HepG2 (cell line): ENCODE measurements around the gene ACSL6. TPM values are rescaled to one million over a fixed set of nuclear protein-coding genes. Genes with fewer than 3 reads are reported as not detected.
A peak's percentile ranks its signal among the peaks of the same experiment; 100 is the strongest.

Experiments
- EED ChIP-seq: sonication (generic); formaldehyde crosslinking; IDR thresholded peaks from 2 replicates; pipeline ENCODE4 v1.5.0; 2020; ENCODE audit warnings: mild to moderate bottlenecking, missing genetic modification reagents
- HNRNPL ChIP-seq: fragments of 200-400 bp; formaldehyde crosslinking; IDR thresholded peaks from 2 replicates; pipeline ENCODE4 v1.6.1; 2017; ENCODE audit warnings: mild to moderate bottlenecking, low read depth, low read length
- KMT2B ChIP-seq: IDR thresholded peaks from 2 replicates; pipeline ENCODE4 v1.6.1; 2016; ENCODE audit warnings: missing genetic modification reagents, missing compliant biosample characterization
- LRRFIP1 ChIP-seq: sonication (generic); formaldehyde crosslinking; conservative IDR thresholded peaks from 2 replicates; pipeline ENCODE4 v1.4.0; 2020; ENCODE audit warnings: missing genetic modification reagents
- MTF1 ChIP-seq: sonication (generic); formaldehyde crosslinking; IDR thresholded peaks from 2 replicates; pipeline ENCODE4 v1.5.0; 2020; ENCODE audit warnings: missing genetic modification reagents
- PRDM15 ChIP-seq: sonication (generic); formaldehyde crosslinking; IDR thresholded peaks from 2 replicates; pipeline ENCODE4 v1.4.0; 2020; ENCODE audit warnings: missing genetic modification reagents
- SRSF4 ChIP-seq: fragments of 200-400 bp; formaldehyde crosslinking; IDR thresholded peaks from one replicate; pipeline ENCODE4 v1.6.1; 2018; ENCODE audit warnings: mild to moderate bottlenecking, low read depth, low read length, moderate library complexity; ENCODE audit not compliant: poor library complexity, severe bottlenecking
- YEATS2 ChIP-seq: sonication (generic); formaldehyde crosslinking; IDR thresholded peaks from 2 replicates; pipeline ENCODE4 v1.4.0; 2020; ENCODE audit warnings: missing genetic modification reagents, borderline replicate concordance
- ZBTB33 ChIP-seq: sonication (generic); formaldehyde crosslinking; IDR thresholded peaks from 2 replicates; pipeline ENCODE4 v1.4.0; 2020; ENCODE audit warnings: missing genetic modification reagents
- ZFX ChIP-seq: sonication (generic); formaldehyde crosslinking; IDR thresholded peaks from 2 replicates; pipeline ENCODE4 v1.4.0; 2020; ENCODE audit warnings: mild to moderate bottlenecking, low read depth, missing genetic modification reagents, moderate library complexity
- ZKSCAN5 ChIP-seq: sonication (generic); formaldehyde crosslinking; IDR thresholded peaks from 2 replicates; pipeline ENCODE4 v1.5.1; 2020; ENCODE audit warnings: mild to moderate bottlenecking, missing genetic modification reagents
- ZNF367 ChIP-seq: sonication (generic); formaldehyde crosslinking; IDR thresholded peaks from 2 replicates; pipeline ENCODE4 v1.4.0; 2020; ENCODE audit warnings: missing genetic modification reagents, borderline replicate concordance
- ZNF83 ChIP-seq: sonication (generic); formaldehyde crosslinking; IDR thresholded peaks from 2 replicates; pipeline ENCODE4 v1.4.0; 2020; ENCODE audit warnings: missing genetic modification reagents, mild to moderate bottlenecking, borderline replicate concordance
- ZSCAN29 ChIP-seq: sonication (generic); formaldehyde crosslinking; conservative IDR thresholded peaks from 2 replicates; pipeline ENCODE4 v1.4.0; 2020; ENCODE audit warnings: mild to moderate bottlenecking, missing genetic modification reagents
- polyA plus RNA-seq, 8 experiments: library from polyadenylated mRNA; depleted of rRNA in 3 of 8; stranded (reverse) in 7 of 8; unstranded in 1 of 8; fragments of >200 nt; fragmentation: Illumina TruSeq in 4 of 8; extraction: Trizol in 4 of 8; gene quantifications; 2 replicates each; pipeline versions ENCODE4 v1.2.1 to v1.2.3, GENCODE V29; 2011 to 2016; ENCODE audit warnings: low read depth in 4 of 8, missing spikeins in 1 of 8, mixed read lengths in 1 of 8; ENCODE audit not compliant: insufficient read depth in 1 of 8
- total RNA-seq, 5 experiments: library from RNA; depleted of rRNA; stranded (reverse); fragments of >200 nt; fragmentation: Illumina TruSeq; extraction: Trizol; gene quantifications; 2 replicates each; pipeline ENCODE4 v1.2.3, GENCODE V29; 2016; ENCODE audit warnings: low read depth in 1 of 5
- TF ChIP-seq, protein P1 (sequence below): IDR thresholded peaks from 2 replicates; pipeline ENCODE4 v1.6.1; 2018; ENCODE audit warnings: missing genetic modification reagents
- TF ChIP-seq, protein P2 (sequence below): sonication (generic); formaldehyde crosslinking; IDR thresholded peaks from 2 replicates; pipeline ENCODE4 v1.5.1; 2020; ENCODE audit warnings: mild to moderate bottlenecking, missing genetic modification reagents

The ACSL6 gene
- total and polyA plus RNA-seq, 2 of the 13 experiments (the other 11 are each of a cell fraction or from before 2014, with no cell fraction given) = 3.7 to 3.8 TPM

GRCh38 chr5:132012371-132013005 is 1.0 kb upstream of the ACSL6 start (continued):
- TF ChIP-seq, protein P1, sequence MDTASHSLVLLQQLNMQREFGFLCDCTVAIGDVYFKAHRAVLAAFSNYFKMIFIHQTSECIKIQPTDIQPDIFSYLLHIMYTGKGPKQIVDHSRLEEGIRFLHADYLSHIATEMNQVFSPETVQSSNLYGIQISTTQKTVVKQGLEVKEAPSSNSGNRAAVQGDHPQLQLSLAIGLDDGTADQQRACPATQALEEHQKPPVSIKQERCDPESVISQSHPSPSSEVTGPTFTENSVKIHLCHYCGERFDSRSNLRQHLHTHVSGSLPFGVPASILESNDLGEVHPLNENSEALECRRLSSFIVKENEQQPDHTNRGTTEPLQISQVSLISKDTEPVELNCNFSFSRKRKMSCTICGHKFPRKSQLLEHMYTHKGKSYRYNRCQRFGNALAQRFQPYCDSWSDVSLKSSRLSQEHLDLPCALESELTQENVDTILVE (CRISPR knock-in tag) = peak; percentile 69; the same call in 1 of the 2 replicates
- TF ChIP-seq PRDM15 (CRISPR knock-in tag) (no peak), MTF1 (CRISPR knock-in tag) (0 out of 2 replicates have a peak, but pooled peaks have one; percentile 63), LRRFIP1 (CRISPR knock-in tag) (no peak), ZKSCAN5 (CRISPR knock-in tag) (no peak), HNRNPL (no peak), ZNF367 (no peak), ZNF83 (CRISPR knock-in tag) (peak; percentile 95), YEATS2 (CRISPR knock-in tag) (peak; percentile 57; the same call in 1 of the 2 replicates), EED (0 out of 2 replicates have a peak, but pooled peaks have one; percentile 59), ZFX (CRISPR knock-in tag) (peak; percentile 57; the same call in 1 of the 2 replicates), ZBTB33 (CRISPR knock-in tag) (no peak), ZSCAN29 (CRISPR knock-in tag) (no peak), SRSF4 (no peak), KMT2B (CRISPR knock-in tag) (no peak; the same call in 1 of the 2 replicates)
- TF ChIP-seq, protein P2, sequence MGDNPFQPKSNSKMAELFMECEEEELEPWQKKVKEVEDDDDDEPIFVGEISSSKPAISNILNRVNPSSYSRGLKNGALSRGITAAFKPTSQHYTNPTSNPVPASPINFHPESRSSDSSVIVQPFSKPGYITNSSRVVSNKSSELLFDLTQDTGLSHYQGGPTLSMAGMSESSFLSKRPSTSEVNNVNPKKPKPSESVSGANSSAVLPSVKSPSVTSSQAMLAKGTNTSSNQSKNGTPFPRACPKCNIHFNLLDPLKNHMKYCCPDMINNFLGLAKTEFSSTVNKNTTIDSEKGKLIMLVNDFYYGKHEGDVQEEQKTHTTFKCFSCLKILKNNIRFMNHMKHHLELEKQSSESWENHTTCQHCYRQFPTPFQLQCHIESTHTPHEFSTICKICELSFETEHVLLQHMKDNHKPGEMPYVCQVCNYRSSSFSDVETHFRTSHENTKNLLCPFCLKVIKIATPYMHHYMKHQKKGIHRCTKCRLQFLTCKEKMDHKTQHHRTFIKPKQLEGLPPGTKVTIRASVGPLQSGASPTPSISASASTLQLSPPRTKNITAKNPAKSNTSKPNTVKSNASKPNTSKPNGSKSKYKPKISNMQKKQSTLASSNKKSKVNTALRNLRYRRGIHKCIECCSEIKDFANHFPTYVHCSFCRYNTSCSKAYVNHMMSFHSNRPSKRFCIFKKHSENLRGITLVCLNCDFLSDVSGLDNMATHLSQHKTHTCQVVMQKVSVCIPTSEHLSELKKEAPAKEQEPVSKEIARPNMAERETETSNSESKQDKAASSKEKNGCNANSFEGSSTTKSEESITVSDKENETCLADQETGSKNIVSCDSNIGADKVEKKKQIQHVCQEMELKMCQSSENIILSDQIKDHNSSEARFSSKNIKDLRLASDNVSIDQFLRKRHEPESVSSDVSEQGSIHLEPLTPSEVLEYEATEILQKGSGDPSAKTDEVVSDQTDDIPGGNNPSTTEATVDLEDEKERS (CRISPR knock-in tag) = no peak
